Lower leg skin (tissue), 4 donors: ENCODE measurements around the gene ERFL. TPM values are rescaled to one million over a fixed set of nuclear protein-coding genes. Genes with fewer than 3 reads are reported as not detected.

Experiments
- DNase-seq, 2 donors: peaks; one replicate each; pipeline ENCODE4 v3.0.0-alpha.2; 2019; ENCODE audit warnings: low spot score in 2 of 2
- H3K4me3 ChIP-seq: fragments of 200-600 bp; sonication (generic); 2 replicates; pipeline ENCODE4 v1.5.1; 2017; ENCODE audit warnings: mild to moderate bottlenecking, low read depth; ENCODE audit not compliant: poor library complexity, severe bottlenecking
- POLR2A ChIP-seq, 2 donors: fragments of 450-650 bp; IDR thresholded peaks; one replicate each; pipeline ENCODE4 v1.6.1; 2016 to 2017; ENCODE audit warnings: antibody characterized with exemption in 2 of 2, mild to moderate bottlenecking in 1 of 2, moderate library complexity in 1 of 2
- WGBS, 2 donors: methylation state at CpG; one replicate each; pipeline ENCODE4 v1.1.5; 2018; 5-methylcytosine and 5-hydroxymethylcytosine counted together
- intact Hi-C: fragments of 100-400 bp; cut with DNase I; formaldehyde crosslinking; loops from one replicate; pipeline ENCODE4 v1.15.0; 2023; ENCODE audit warnings: low total_unique reads
- total RNA-seq, 4 donors: library from RNA; depleted of rRNA; stranded (reverse); fragments of >200 nt; gene quantifications; one replicate each; pipeline ENCODE4 v1.1.0, GENCODE V29; 2016
- TF ChIP-seq, protein P1 (sequence below), 3 donors: fragments of 450-650 bp; IDR thresholded peaks; one replicate each; pipeline ENCODE4 v1.5.1; 2016; ENCODE audit warnings: antibody characterized with exemption in 3 of 3, mild to moderate bottlenecking in 3 of 3, moderate library complexity in 2 of 3

The ERFL gene
- total RNA-seq, 4 donors from 2014 or later: 0.16 TPM; not detected in 3

DNA sequence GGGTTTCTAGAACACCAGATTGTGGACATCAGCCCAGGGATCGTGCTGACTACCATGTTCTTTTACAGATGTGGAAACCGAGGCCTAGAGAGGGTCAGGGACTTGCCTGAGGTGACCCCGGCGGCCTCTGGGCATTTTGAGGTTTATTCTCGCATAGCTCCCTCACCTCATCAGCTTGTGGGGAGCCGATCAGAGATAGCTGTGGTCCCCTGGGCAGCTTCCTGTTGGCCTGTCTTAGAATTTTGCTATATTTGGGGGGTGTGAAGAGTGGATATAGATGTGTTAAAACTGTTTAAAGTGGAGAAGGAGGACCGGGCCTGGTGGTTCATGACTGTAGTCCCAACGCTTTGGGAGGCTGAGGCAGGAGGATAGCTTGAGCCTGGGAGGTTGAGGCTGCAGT, 38.4 kb downstream of the ERFL start:
- intact Hi-C loops: no loop called here
- no peak for DNase-seq
- TF ChIP-seq, protein P1, sequence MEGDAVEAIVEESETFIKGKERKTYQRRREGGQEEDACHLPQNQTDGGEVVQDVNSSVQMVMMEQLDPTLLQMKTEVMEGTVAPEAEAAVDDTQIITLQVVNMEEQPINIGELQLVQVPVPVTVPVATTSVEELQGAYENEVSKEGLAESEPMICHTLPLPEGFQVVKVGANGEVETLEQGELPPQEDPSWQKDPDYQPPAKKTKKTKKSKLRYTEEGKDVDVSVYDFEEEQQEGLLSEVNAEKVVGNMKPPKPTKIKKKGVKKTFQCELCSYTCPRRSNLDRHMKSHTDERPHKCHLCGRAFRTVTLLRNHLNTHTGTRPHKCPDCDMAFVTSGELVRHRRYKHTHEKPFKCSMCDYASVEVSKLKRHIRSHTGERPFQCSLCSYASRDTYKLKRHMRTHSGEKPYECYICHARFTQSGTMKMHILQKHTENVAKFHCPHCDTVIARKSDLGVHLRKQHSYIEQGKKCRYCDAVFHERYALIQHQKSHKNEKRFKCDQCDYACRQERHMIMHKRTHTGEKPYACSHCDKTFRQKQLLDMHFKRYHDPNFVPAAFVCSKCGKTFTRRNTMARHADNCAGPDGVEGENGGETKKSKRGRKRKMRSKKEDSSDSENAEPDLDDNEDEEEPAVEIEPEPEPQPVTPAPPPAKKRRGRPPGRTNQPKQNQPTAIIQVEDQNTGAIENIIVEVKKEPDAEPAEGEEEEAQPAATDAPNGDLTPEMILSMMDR (IDR thresholded peaks at IDR 0.05): no peak
- no peak for TF ChIP-seq POLR2A (IDR thresholded peaks at IDR 0.05)
- H3K4me3 ChIP-seq: no peak overlapping the region
- 93 to 94% methylated on average over 8 of the region's 8 CpGs for WGBS, 2 donors

DNA sequence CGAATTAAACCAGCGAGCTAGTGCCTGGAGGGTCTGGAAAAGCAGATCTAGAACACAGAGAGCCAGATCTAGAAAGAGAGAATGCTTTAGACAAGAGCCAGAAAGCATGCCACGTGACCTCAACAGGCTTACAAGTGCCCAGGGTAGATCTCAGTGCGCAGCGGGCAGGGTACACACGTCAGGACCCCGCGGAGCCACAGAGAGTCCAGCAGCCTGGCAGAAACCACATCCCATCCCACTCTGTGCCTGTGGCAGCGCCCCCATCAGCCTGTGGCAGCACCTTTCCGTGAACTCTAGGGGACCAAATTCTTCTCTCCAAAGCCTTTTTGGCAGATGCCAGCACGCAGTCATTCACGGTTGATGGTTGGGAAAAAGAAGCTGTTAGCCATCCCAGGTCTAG, 39.3 kb downstream of the ERFL start:
- no peak overlapping the region for H3K4me3 ChIP-seq
- DNase-seq: no peak
- 86 to 87% methylated on average over 8 to 12 of the region's 12 CpGs for WGBS, 2 donors
- intact Hi-C loops: no loop called here
- no peak for TF ChIP-seq POLR2A (IDR thresholded peaks at IDR 0.05)
- TF ChIP-seq, protein P1 (IDR thresholded peaks at IDR 0.05): no peak

DNA sequence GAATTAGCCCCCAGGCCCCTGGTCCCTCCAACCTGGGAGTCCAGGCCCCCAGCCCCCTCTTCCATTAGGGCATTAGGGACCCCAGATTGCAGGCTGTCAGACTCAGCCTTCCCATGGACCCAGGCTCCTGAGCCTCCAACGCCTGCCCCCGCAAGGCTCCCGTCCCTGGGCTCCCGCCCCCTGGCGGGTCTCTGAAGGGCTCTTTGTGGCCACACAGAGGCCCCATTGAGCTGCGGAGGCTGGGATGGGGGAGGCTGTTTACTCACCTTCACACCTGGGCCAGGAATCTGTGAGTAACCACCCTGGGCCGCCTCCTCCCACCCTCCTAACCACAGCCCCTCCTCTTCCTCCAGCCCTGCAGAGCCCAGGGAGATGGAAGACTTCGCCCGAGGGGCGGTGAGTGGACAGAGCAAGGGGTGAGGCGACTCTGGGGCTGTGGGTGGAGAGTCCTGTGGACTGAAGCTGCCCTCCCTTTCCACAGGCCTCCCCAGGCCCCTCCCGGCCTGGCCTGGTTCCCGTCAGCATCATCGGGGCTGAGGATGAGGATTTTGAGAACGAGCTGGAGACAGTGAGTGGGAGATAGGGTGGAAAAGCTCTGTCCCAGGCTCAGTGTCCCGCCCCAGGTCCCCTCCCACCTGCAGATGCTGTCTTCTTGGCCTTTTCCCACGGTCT, 40.4 kb downstream of the ERFL start:
- intact Hi-C loops: no loop called here
- WGBS, 2 donors: 63 to 70% methylated on average over 16 of the region's 17 CpGs
- no peak for DNase-seq
- H3K4me3 ChIP-seq: no peak overlapping the region
- TF ChIP-seq POLR2A (IDR thresholded peaks at IDR 0.05): no peak

DNA sequence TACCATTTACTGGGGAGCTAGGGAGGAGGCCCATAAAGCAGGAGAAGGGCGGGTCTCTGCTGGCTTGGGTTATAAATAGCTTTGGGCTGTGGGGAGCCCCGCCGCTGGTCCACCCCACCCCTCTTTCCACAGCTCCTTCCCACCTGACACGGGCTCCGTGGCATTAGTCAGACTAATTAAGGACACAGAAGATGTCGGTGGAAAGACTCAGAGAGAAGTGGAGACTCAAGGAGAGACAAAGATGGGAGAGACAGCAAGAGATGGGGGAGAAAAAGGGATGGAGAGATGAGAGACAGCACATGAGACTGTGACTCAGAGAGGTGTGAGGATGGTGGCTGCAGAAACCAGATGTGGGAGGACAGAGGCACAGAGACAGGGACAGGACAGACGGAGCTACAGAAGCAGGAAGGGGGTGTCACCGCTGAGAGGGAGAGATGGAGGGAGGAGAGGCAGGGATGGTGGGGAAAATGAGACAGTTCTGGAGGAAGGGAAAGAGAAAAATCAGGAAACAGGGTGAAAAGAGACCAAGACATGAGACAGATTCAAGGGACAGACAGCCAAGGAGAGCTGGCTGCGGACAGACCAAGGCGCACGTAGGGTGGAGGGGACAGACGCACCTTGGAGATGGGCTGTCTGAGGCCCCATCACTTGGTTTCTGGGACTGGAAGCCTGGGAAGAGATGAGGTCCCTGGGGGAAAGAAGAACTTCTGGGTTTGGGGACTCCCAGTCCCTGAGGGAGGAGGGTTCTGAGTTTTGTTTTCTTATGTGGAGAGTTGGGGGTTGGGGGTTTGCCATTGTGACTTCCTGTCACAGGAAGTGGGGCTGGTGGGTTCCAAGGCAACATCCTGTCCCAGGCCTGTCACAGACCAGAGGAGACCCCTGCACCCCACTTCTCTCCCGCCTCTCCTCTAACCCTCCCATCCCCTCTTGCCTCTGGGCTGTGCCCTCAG, 41.2 kb downstream of the ERFL start:
- 52 to 54% methylated on average over 13 of the region's 13 CpGs for WGBS, 2 donors
- no peak for DNase-seq
- no peak overlapping the region for H3K4me3 ChIP-seq
- TF ChIP-seq, protein P1 (IDR thresholded peaks at IDR 0.05): no peak
- TF ChIP-seq POLR2A (IDR thresholded peaks at IDR 0.05): no peak
- intact Hi-C loops: no loop called here

DNA sequence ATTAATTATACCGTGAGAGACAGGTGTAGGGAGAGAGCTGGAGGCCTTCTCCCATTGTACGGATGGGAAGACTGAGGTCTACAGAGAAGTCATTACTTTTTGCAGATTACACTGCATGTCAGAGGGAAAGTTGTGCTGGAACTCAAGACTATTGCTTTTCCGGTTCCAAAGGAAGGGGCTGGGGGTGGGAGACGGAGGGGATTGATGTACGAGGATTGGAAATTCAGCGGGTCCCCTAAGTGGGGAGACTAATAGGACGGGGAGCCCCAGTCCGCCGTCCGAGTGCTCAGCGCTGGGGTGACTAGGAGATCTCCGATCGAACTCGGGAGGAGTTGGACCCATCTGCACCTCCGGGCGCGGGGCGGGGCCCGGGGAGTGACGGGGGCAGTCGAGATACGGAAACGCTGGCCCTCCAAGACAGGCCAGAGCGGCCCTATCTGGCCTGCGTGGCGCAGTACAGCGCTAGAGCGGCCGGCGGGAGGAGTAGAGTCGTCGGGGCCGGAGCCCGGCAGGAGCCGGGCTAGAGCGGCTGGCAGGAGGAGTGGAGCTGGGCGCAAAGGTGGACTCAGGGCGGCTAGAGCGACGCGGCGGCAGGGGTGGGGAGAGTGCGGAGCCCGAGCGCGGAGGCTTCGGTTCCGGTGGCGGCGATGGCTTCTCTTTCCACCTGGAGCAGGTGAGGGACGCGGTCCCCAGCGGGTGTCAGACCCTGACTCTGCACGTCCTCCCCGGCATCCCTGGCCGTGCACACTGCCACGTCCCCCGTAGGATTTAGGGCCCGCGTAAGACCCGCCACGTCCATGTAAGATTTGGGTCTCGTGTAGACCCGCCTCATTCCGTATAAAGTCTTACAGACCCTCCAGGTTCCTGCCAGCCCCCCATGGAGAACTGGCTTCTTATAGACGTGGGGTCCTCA, 44.2 kb downstream of the ERFL start:
- 1% methylated on average over 61 to 66 of the region's 66 CpGs for WGBS, 2 donors
- TF ChIP-seq, protein P1 (IDR thresholded peaks at IDR 0.05): no peak
- no peak for TF ChIP-seq POLR2A (IDR thresholded peaks at IDR 0.05)
- DNase-seq: peak; percentile 91 to 98
- intact Hi-C loops: no loop called here
- H3K4me3 ChIP-seq: peak overlapping the region; percentile 74
